Measurements from ENCODE around the gene SMARCA4.
A peak's percentile ranks its signal among the peaks of the same experiment; 100 is the strongest.
"Not testable (repeated sequence)": the region's sequence is repeated elsewhere in the genome, so short reads cannot be mapped to it uniquely, and the experiment has no call there.

Gene SMARCA4

GRCh38 chr19:11078893-11079292 is 118.1 kb downstream of the SMARCA4 start:
- no peak for DNase-seq

DNA sequence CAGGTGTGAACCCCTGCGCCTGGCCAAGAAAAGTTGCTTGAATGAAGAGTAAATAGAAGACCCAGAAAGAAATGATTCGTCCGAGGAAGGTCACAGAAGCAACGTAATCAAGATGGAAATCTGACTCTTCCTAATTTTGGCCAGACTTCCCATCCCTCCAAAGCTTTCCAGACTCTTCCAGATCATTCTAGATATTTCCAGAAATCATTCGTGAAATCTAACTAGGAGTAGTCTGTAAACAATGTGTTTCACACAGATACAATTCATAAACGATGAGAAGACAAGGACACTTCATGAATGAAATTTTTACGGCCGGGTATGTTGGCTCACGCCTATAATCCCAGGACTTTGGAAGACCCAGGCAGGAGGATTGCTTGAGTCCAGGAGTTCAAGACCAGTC is 119.2 kb downstream of the SMARCA4 start:
- no peak for DNase-seq

DNA sequence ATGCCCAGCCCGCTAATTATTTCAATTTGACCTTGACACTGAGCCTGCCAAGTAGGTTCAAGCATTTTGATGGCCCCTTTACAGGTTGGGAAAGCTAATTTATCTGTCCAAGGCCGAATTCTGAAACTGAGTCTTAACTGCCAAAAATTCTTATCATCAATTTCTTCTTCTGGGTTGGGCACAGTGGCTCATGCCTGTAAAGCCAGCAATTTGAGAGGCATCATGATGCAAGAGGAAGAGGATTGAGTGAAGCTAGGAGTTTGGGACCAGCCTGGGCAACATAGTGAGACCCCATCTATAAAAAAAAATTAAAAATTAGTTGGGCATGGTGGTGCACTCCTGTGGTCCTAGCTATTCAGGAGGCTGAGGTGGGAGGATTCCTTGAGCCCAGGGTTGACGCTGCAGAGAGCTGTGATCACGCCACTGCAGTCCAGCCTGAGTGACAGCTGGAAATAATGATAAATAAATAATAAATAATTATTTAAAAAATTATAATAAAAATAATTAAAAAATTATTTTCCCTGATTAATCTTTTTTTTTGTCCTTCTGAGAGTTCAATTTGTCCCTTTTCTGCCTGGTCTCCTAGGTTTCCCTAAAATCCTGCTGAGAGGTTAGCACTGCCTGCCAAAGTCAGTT is 127.2 kb downstream of the SMARCA4 start:
- DNase-seq: no peak

DNA sequence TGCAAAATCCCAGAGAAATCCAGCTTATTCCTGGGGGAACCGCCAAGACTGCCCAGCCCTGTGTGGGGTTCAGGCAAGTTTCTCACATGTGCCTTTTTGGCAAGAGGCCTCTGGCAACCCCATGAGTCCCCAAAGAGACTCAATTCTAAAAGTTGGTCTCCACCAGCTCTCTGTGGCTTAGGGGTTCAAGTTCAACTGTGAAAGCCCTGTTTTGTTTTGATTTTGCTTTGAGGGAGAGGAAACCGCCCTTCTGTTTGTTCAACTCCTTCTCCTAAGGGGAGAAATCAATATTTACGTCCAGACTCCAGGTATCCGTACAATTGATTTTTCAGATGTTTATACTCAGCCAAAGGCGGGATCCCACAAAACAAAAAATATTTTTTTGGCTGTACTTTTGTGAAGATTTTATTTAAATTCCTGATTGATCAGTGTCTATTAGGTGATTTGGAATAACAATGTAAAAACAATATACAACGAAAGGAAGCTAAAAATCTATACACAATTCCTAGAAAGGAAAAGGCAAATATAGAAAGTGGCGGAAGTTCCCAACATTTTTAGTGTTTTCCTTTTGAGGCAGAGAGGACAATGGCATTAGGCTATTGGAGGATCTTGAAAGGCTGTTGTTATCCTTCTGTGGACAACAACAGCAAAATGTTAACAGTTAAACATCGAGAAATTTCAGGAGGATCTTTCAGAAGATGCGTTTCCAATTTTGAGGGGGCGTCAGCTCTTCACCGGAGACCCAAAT is 127.8 kb downstream of the SMARCA4 start:
- DNase-seq: no peak

DNA sequence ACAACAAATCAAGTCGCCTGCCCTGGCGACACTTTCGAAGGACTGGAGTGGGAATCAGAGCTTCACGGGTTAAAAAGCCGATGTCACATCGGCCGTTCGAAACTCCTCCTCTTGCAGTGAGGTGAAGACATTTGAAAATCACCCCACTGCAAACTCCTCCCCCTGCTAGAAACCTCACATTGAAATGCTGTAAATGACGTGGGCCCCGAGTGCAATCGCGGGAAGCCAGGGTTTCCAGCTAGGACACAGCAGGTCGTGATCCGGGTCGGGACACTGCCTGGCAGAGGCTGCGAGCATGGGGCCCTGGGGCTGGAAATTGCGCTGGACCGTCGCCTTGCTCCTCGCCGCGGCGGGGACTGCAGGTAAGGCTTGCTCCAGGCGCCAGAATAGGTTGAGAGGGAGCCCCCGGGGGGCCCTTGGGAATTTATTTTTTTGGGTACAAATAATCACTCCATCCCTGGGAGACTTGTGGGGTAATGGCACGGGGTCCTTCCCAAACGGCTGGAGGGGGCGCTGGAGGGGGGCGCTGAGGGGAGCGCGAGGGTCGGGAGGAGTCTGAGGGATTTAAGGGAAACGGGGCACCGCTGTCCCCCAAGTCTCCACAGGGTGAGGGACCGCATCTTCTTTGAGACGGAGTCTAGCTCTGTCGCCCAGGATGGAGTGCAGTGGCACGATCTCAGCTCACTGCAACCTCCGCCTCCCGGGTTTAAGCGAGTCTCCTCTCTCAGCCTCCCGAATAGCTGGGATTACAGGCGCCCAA is 128.6 kb downstream of the SMARCA4 start, which contains the start of gene LDLR:
TSS of gene LDLR (plus strand) at position 210 of the 760 bp plus-strand sequence. CDS start at position 296, 86 bp downstream.
- DNase-seq: peak; percentile 92

- not testable (repeated sequence) for DNase-seq
These were observed 129.1 kb downstream of the SMARCA4 start for GRCh38 chr19:11090014-11090263.

- DNase-seq: peak; percentile 86
These were observed 129.6 kb downstream of the SMARCA4 start for GRCh38 chr19:11090264-11090996.

GRCh38 chr19:11090997-11091702 is 130.3 kb downstream of the SMARCA4 start:
- no peak for DNase-seq

GRCh38 chr19:11091703-11092153 is 130.9 kb downstream of the SMARCA4 start:
- DNase-seq: no peak

DNA sequence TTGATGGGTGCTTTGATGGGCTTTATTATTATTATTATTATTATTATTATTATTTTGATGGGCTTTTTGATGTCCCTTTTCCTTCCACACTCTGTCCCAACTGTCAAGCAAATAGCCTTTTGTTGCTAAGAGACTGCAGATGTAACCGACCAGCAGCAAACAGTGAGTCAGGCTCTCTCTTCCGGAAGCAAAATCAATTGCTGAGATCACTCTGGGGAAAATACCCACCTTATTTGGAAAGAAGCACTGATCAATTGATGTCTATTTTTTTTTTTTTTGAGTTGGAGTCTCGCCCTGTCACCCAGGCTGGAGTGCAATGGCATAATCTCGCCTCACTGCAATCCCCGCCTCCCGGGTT is 131.3 kb downstream of the SMARCA4 start:
- no peak for DNase-seq

- no peak for DNase-seq
These were observed 132.9 kb downstream of the SMARCA4 start for GRCh38 chr19:11093689-11094238.

GRCh38 chr19:11094520-11094894 is 133.7 kb downstream of the SMARCA4 start:
- no peak for DNase-seq

- no peak for DNase-seq
These were observed 135.5 kb downstream of the SMARCA4 start for GRCh38 chr19:11096210-11096841.

- not testable (repeated sequence) for DNase-seq
These were observed 136.5 kb downstream of the SMARCA4 start for GRCh38 chr19:11097367-11097766.

GRCh38 chr19:11098327-11098726 is 137.5 kb downstream of the SMARCA4 start:
- no peak for DNase-seq

- DNase-seq: no peak
These were observed 138.0 kb downstream of the SMARCA4 start for GRCh38 chr19:11098861-11099260.

GRCh38 chr19:11100049-11100448 is 139.2 kb downstream of the SMARCA4 start:
- no peak for DNase-seq

DNA sequence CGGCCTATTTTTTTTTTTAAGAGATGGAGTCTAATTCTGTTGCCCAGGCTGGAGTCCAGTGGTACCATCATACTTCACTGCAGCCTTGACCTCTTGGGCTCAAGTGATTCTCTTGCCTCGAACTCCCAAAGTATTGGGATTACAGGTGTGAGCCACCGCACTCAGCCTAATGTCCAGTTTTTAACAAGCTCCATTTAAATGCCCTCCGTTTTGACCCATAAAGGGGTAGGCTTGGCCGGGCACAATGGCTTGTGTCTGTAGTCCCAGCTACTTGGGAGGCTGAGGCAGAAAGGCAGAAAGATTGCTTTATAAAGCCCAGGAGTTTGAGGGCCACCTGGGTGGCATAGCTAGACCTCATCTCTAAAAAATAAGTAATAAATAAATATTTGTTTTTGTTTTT is 140.2 kb downstream of the SMARCA4 start:
- DNase-seq: no peak

DNA sequence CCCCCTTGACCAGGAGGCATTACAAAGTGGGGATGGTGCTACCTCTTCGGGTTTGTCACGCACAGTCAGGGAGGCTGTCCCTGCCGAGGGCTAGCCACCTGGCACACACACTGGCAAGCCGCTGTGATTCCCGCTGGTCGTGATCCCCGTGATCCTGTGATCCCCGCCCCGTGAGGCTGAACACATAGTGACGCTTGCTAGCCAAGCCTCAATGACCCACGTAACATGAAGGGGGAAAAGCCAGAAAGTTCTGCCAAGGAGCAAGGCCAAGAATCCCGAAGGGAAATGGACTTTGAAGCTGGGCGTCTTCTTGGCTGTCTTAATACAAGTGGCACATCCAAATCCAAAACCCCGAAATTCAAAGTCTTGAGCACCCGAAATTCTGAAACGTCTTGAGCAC is 142.1 kb downstream of the SMARCA4 start:
- no peak for DNase-seq

GRCh38 chr19:11103667-11104066 is 142.8 kb downstream of the SMARCA4 start:
- DNase-seq: not testable (repeated sequence)

- no peak for DNase-seq
These were observed 144.3 kb downstream of the SMARCA4 start for GRCh38 chr19:11105014-11105636.

All from NCI-H2107 (cell line).